HG02840 (cell line): ENCODE data around the gene ELFN1.

Experiments used
- ATAC-seq: cut with Tn5 transposase; IDR thresholded peaks from one replicate; pipeline ENCODE4 v1.9.1; 2021; ENCODE audit warnings: mild to moderate bottlenecking, moderate library complexity, moderate number of reproducible peaks; ENCODE audit not compliant: unreplicated experiment, low FRiP score

The ELFN1 gene

GRCh38 chr7:1669954-1670893, at the start of gene ELFN1:
Gene ELFN1 (plus strand): TSS chr7:1670277. CDS start chr7:1744597, 74,320 bp downstream.
- ATAC-seq = no peak

DNA sequence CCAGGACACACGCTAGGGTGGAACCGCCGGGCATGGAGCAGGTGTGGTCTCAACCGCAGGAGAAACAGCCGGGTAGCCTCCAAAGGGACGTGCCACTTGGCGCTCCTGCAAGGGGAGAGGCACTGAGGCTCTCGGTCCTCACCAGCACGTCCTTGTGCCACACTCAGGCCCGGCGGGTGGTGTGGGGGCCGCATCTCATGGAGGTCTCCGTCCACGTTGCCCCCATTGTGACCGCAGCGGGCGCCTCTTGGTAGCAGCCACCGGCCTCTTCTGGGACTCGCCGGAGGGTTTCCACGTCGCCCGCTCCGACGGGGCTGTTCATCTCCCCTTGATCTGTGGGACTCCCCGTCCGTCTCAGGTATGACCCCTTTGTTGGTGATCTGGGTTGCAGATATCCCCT, 49.2 kb upstream of the ELFN1 start:
- ATAC-seq = no peak

GRCh38 chr7:1621718-1622117, 48.4 kb upstream of the ELFN1 start:
- no peak for ATAC-seq

- no peak for ATAC-seq
These were observed 47.6 kb upstream of the ELFN1 start for GRCh38 chr7:1622441-1622840.

DNA sequence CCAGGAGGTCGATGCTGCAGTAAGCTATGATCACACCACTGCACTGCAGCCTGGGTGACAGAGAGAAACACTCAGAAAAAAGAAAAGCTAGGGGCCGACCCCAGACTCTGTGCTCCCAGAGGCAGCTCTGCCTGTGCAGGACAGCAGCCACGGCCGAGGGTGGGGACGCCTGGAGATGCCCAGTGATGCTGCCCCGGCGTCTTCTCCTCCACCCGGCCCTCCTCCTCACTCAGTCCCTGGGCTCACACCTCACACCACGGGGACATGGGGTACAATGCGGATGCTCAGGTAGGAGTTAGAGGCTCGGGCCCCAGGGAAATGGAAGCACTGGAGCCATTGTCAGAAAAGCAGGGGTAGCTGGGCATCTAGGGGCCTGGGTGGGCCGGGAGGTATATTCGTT, 46.3 kb upstream of the ELFN1 start:
- ATAC-seq = no peak

- ATAC-seq = no peak
These were observed 44.8 kb upstream of the ELFN1 start for GRCh38 chr7:1624999-1625927.

DNA sequence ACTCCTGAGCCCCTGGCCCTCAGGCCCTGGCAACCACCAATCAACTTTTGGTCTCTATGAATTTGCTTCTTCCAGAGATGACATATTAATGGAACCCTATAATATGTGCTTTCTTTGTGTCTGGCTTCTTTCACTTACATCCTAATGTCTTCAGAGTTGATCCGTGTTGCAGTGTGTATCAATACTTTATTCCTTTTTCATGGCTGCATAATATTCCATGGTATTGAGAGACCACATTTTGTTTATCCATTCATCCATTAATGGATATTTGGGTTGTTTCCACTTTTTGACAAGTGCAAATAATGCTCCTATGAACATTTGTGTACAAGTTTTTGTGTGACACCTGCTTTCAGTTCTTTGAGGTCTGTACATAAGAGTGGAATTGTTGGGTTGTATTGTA, 43.3 kb upstream of the ELFN1 start:
- no peak for ATAC-seq

DNA sequence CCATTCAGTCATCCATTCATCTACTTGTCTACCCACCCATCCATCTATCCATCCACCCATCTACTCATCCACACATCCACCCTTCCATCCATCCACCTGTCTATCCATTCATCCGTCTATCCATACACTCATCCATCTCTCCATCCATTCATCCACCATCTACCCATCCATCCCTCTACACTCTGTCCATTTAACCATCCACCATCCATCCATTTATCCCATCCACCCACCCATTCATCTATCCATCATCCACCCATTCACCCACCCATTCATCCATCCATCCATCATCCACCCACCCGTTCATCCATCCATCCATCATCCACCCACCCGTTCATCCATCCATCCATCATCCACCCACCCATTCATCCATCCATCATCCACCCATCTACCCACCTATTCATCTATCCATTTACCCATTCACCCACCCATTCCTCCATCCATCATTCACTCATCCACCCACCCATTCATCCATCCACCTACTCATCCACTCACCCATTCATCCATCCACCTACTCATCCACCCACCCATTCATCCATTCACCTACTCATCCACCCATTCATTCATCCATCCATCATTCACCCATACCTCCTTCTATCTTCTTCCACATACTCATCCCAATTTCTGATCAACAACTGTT, 39.3 kb upstream of the ELFN1 start:
- no peak for ATAC-seq

- ATAC-seq = no peak
These were observed 38.4 kb upstream of the ELFN1 start for GRCh38 chr7:1631678-1632077.

DNA sequence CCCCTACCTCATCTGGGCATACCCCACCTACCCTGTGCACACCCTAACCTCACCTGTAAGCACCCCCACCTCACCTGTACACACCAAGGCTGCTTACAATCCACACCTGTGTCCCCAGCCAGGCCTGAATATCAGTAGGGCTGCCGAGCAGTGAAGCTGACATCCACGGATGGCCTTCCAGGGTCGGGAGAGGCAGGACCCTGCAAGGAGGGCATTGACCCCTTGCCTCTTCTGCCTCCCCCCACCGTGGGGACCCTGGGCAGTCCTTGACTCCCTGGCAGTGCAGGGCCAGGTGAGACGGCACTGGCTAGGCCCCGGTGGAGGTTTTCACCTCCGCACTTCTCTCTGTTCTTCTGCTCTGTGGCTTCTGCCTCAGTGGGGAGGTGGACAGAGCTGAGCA, 37.6 kb upstream of the ELFN1 start:
- no peak for ATAC-seq

DNA sequence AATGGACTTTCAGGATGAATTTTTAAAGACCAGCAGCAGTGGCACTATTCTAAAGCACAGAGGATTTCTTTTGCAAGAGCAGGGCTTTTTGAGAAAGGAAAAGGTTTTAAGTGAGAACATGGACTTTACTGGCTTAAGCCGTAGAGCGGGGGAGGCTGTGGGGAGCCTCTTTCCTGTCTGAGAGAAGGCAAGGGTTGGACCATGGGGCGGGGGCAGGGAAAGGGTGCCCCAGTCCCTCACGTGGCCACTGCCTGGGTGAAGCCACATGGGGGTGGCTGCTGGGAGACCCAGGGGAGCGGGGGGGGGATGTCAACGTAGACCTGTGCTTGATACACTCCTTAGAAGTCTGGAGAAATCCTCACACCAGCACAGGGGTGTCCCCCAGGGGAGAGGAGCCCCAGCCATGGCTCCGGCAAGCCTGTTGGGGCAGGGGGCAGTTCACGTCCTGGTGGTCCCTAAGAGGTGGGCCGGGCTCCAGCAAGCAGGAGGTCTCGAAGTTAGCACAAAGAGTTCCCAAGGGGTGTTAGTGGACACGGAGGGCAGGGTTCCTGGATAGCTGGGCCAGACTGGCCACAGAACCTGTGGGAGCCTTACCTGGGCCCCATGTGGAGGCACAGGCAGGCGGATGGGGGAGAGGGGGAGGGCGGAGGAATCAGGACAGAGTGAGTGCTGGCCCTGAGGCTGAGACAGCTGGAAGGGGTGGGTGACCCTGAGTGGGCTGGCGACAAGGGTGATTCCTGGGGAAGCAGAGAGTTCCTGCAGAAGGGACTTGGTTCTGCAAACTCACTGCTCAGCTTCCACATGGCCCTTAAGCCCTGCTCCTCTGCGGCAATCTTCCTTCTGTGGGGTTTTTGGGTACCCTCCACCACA, 36.9 kb upstream of the ELFN1 start:
- ATAC-seq = no peak

DNA sequence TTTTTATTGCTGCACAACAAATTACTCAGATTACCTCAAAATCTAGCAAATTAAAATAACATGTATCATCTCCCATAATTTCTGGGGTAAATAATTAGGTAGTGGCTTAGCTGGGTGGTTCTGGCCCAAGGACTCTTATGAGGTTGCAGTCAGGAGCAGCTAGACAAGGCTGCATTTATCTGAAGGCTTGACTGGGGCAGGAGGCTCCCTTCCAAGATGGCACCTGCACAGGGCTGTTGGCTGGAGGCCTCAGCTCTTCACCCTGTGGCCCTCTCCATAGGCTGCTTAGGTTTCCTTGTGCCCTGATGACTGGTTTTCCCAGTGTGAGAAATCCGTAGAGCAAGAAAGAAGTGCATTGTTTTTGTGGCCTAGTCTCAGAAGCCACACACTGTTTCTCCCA, 34.7 kb upstream of the ELFN1 start:
- no peak for ATAC-seq

DNA sequence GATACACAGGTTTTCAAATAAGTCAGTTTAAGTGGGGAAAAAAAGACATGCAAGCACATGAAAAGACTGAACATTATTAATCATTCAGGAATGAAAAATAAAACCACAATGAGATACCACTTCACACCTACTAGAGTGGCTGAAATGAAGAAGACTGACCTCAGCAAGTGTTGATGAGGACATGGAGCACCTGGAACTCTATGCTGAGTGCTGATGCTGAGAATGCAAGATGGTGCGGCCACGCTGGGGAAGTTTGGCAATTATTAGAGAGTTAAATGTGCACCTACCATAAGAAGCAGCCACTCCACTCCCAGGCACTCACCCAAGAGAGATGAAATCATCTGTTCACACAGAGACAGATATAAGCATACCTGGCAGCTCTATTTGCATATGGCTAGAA, 32.9 kb upstream of the ELFN1 start:
- ATAC-seq = no peak

- ATAC-seq = no peak
These were observed 31.8 kb upstream of the ELFN1 start for GRCh38 chr7:1638215-1638661.

- no peak for ATAC-seq
These were observed 31.0 kb upstream of the ELFN1 start for GRCh38 chr7:1639071-1639470.

- ATAC-seq = no peak
These were observed 30.4 kb upstream of the ELFN1 start for GRCh38 chr7:1639532-1640175.

DNA sequence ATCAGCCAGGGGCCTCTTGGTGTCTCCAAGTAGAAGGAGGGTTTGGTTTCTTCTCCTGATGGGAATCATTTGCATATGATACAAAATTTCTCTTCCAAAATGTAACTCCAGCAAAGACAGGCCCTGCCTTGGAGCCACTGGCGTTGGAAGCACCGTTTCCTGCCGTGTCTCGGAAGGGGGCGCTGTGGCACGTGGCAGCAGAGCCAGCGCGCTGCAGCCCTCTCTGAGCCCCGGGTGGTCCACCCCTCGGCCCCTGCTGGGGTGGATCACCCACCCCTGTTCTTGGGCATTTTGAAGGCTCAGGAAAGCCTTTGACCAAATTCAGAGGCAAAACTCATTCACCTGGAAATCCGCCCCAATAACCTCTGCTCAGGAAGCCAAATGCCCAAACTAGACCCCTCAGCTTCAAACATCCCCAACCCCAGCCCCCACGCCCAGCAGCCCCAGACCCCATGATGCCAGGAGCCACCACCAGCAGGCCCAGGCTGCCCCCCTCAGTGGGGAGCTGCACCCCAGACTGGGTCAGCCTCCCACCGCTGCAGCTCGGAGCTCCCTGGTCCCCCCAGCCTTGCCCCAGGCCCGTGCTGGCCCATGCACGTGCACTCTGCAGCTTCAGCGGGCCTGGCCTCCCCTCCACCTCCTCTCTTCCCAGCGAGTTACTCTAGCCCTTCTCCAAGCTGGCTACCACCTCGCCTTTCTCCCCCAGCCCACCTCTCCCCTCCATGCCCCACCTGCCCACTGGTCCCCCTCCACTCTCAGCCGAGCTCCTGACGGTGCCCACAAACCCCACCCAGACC, 29.5 kb upstream of the ELFN1 start:
- ATAC-seq = no peak

- no peak for ATAC-seq
These were observed 28.9 kb upstream of the ELFN1 start for GRCh38 chr7:1641173-1641572.
